HK-2 (cell line): ENCODE results near the gene MAP3K9.
"Not testable (repeated sequence)": the region's sequence is repeated elsewhere in the genome, so short reads cannot be mapped to it uniquely, and the experiment has no call there.

Experiments
- DNase-seq: peaks from one replicate; pipeline ENCODE4 v3.0.0-alpha.2; 2018; ENCODE audit not compliant: unreplicated experiment

The MAP3K9 gene

DNA sequence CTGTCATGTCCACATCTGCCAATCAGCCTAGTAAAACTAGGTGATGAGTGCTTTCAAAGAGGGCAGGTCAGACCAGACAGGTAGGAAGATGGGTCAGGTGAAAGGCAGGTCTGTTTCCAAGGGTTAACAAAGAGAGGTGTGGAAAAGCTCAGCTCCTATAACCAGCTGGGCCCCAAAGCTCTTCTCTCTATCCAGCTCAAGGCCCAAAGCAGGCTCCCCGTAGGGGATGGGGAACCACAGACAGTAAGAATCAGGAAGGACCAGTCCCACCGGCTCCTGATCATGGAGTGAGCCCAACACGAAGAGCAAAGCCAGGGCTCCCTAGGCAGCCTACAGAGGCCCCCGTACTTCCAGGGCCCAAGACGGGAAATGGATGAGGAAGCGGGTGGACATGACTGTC is 84.4 kb downstream of the MAP3K9 start:
- DNase-seq, result no peak

DNA sequence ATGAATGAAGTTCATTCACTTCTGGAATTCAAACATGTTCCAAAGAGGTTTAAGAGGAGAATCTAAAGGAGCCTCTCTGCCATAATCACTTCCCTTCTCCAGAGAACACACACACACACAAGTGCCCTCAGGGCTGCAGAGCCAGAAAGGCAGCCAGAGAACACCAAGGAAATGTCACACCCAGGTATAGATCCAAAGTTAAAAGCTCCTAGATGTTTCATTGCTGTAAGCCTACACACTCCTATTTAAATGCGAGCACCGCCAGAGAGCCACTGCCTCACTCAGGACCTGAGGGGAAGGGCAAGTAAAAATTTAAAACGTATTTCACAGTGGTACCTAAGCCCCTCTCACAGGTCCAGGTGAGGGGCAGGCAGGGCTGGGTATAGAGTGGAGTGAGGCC is 85.2 kb downstream of the MAP3K9 start:
- no peak for DNase-seq

DNA sequence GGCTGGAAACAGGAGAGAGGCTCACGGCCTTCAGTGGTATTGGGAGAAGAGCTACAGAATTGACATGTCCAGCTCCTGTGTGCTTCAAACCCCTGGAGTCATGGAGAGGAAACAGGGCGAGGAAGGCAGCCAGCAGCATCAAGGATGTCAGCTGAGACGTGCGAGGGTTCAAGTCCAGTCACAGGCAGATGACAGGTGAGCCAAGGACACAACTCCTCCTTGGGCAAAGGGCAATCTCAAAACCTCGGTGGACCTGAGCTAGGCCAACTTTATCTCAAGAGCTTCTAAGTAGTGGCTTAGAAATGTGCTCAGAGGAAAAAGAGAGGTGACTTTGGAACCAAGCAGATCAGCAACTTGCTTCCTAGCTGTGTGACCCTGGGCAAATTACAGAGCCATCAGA is 86.0 kb downstream of the MAP3K9 start:
- DNase-seq, result no peak

DNA sequence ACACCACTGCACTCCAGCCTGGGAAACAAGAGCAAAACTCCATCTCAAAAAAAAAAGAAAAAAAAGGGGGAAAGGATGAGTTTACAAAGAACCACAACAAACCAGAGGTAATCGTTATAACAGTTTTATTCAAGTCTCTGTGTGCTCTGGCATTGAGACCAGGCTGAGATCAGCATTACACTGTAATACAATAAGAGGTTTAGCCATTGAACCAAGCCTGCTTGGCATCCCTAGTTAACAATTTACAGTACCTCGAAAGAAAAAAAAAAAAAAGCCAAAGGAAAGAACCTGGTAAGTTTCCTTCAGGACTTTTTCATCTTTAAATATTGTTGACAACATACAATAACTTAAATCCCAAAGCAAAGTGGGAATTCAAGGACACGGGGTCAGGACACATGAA is 86.9 kb downstream of the MAP3K9 start:
- no peak for DNase-seq

DNA sequence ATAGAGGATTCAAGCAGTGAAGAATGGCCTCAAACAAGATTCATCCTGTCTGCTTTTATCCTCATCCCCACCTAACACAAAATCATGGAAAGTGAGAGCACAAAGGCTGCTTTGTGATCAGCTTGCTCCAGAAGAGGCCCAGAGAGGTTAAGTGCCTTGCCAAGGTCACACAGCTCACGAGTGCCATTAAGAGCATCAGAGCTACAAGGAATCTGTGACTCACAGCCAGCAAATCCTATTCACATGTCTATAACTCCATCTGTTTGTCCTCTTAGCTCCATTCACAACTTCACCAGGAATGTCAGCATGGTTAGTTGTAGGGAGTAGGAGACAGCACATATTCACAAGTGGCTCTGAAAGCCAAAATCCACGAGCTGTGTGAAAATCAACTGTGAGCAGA is 87.8 kb downstream of the MAP3K9 start:
- no peak for DNase-seq

DNA sequence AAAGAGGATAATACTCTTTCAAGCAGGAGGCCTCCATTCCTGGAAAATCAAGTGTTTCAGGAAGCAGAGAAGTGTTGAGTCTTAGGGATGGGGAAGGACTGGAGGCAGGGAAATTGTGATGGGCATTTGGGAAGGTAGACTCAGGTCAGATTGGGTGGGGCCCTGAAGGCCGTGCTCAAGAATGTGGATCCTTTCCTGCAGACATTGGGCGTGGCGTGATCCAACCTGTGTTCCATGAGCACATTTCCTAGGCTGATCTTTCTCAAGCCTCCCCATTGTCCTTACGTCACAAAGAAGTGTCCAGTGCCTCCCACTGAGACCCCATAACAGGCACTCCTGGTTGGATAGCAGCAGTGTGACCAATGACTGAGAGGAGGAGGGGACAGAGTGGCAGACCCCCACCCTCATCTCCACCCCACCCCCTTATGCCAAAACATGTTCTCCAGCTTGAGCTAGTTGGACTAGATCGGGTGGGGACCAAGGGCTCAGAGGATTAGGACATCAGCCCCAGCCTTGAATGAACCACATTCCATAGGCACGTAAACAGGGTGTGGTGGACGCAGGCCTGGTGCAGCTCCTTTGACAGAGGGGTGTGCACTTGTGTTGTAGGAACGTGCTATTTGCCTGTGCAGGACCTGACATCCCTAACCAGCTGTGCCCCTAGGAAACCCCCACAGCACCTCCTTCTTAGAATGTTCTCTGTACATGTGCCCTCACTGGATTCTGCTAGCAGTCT is 90.8 kb downstream of the MAP3K9 start:
- no peak for DNase-seq

DNA sequence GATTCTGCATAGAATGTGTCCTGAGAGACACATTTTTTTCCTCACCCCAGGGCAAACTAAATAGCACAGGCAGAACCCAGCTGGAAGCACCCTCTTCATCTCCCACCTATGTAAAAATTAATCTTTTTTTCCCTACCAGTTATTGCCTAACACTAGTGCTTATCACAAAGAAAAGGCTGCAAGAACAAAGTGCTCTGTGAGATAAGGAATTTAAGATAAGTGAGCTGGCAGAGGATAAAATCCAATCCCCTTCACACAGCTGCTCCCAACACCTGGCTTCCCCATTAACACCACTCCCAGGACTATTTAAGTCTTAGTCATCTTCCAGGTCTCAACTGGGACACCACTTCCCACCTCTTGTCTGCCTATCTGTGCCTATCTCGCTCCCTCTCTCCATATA is 92.4 kb downstream of the MAP3K9 start:
- no peak for DNase-seq

DNA sequence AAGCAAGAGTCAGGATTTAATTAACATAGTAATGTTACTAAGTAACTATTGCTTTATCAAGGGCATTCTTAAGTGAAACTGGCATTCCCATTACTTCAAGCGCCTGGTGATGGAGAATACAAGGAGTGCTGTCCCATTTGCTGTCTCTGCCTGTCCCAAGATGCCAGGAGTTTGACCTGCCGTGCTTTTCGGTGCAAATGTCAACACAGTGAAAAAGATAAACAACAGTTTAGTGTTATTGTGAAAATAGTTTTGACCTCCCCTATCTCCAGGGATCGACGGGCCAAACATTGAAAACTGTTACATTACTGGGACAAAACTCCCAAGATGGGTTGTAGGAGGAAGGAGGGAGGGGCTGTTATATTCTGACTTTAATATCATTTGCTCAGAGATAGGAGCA is 92.8 kb downstream of the MAP3K9 start:
- DNase-seq, result no peak

DNA sequence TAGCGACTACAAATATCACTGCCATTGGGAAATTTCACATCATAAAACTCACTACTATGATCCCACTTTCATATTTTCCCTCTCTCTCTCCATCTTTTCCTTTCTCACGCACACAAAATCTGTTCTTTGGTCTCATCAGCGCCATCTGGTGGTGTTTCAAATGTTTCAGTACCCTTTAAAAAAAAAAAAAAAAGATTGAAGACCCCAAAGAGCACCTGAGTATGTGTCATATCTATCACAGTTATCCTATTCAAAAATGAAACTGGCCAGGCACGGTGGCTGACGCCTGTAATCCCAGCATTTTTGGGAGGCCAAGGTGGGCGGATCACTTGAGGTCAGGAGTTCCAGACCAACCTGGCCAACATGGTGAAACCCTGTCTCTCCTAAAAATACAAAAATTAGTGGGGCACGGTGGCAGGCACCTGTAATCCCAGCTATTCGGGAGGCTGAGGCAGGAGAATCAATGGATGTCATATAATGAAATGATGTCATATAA is 95.2 kb downstream of the MAP3K9 start:
- DNase-seq, result peak; percentile 32

DNA sequence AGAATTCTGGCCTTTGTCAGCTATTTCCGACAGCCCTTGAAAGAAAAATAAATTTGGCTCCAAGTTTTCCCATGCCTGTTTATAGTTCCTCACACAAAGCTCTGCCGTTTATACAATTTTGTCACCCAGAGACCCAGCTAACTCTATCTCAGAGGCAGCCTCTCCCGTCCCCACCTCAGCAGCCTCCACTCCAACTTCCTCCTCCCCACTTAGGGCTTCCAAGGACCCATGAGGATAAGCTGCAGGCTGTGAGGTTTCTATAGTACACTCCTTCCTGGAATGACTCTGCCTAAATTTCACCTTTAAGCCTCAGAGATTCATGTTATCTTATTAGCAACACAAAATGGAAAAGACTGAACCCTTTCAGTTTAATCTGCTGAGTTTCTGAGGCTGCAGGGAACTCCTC is 95.8 kb downstream of the MAP3K9 start:
- no peak for DNase-seq

DNA sequence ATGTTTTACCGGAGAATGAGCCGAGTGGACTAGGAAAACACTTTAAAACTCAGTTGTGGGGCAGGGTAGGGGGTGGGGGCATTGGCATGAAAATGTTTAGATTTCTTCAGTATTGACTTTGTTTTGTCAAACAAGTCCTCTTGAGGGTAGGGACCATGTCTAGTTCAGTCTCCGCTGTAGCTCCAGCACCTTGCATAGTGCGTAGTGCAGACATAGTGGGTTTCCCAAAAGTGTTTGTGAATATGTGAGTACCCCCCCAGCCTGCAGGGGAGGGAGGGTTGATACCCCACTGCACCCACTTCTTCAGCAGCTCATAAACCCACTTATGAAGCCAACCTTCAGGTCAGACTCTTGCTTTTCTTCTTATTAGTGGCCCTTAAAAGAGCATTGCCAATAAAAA is 96.2 kb downstream of the MAP3K9 start:
- no peak for DNase-seq

DNA sequence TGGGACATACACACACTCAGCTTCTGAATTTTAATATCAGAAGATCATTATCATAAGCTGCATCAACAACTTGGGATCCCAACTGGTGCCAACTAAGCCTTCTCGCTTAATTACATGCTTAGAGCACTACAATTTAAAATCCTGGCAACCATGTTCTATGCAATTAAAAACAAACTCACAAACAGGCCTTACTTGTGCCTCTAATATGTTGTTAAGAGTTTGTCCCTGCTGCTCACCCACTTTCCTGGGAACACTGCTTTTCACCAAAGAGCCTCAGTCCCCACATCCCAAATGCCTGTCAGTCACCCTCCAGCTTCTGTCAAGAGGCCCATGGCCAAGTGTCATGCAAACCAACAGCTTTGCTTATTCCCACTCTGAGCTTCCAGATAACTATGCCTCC is 97.9 kb downstream of the MAP3K9 start:
- no peak for DNase-seq

DNA sequence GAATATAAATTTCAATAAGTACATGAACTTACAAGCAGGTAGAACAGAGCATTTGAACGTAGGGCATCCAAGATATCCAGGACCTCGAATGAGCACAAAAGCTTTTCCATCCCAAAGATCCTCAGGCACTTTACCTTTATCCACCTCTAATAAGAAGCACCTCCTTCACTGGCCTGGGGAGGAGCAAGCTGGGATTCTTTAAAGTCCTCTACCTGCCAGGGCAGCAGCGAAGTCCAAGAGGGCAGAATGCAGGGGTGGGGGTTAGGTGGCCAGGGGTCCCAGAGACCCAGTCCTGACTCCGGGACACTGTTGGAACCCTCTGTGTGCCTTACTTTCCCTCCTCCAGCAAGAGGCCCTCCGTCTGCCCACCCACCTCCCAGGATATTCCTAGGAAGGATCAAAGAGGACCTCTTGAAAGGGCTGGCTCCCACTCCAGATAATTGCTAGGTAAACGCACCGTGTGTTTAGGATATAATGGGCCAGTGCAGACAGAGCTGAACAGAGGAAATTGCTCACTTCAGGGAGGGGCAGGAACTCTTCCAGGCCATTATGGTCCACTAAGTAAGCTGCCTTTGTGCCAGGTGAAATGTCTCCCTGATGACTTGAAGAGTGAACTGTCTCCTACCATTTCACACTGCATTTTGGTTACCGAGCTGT is 99.5 kb downstream of the MAP3K9 start:
- no peak for DNase-seq

DNA sequence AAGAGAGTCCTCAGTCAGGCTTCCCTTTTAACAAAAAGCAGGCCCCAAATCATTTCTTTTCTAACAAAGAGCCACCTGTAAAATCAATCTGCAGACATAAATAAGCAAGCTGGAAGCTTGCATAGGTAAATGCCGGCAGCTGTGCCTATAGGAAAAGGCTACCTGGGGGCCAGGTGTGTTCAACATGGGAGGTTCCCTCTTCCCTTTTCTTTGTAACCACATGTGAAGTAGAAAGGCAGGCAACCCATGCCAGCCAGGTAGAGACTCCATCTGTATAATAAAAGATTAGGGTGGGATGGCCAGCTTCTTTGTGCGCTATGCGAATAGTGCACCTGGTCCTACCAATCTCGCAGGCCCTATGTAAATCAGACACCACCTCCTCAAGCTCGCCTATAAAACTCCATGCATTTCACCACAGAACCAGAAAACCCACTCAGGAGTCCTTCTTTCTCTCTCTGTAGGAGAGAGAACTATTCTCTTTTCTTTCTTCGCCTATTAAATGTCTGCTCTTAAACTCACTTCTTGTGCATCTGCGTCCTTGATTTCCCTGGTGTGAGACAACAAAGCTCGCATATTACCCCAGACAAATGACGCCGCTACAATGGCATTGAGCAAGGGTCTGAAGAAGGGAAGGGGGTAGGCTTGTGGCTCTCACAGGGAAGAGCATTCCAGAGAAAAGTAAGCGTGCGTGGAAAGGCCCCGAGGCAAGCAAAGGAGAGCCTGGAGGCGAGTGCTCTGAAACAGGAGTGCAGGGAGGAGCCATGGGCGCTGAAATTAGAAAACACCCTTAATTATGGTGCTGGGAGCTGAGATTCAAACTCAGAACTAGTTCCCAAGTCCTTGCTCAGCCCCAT is 100.4 kb downstream of the MAP3K9 start:
- DNase-seq, result no peak

DNA sequence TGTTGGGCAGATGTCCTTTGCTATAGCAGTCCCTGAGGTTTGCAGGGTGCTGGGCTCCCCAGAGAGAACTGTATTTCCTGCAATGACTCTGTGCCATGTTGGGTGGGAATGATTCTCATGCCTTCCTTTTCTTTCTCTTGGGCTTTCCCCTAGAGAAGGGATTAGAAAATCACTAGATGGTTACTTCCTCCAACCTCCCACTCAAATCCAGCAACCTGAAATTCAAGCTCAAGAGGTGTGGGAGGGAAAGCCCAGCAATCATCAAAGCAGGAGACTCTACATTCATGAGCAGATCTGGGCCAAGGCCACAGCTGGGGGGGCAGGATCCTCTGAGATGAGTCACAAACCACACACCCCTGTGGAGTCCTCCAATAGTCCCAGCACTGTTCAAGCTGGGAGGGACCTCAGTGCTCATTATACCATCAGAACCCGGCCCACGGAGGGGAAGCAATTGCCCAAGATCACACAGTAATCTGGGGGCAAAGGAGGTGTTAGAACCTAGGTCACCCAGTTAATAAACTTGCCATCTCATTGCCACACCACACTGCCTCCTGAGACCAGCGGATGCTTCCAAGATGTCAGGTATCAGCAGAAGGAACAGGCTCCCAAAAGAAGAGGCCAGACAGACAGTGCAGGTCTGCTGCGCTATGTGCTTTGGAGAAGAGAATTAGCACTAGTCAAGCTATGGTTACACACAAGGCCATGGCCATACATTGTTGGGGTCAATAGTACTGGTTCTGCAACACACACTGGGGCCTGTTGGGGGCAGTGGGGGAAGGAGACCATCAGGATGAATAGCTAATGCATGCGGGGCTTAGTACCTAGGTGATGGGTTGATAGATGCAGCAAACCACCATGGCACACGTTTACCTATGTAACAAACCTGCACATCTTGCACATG is 101.9 kb downstream of the MAP3K9 start:
- peak; percentile 71 for DNase-seq

DNA sequence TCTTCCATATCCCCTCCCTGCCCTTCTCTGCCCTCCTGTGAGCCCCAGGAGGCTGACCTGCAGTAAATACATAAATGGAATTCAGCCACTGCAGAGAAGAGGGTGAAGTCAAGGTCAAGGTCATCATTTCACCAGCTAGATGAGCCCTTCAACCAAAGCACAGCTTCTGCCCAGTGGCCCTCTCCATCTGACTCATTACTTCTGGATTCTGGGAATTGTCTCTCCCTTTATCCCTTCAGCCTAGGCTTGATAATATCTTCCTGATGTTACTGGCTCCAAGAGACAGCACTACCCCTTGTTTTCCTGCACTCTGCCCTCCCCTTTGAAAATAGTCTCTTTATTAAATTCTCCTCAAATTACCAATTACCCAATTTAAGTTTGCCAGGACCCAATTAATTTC is 103.1 kb downstream of the MAP3K9 start:
- no peak for DNase-seq

DNA sequence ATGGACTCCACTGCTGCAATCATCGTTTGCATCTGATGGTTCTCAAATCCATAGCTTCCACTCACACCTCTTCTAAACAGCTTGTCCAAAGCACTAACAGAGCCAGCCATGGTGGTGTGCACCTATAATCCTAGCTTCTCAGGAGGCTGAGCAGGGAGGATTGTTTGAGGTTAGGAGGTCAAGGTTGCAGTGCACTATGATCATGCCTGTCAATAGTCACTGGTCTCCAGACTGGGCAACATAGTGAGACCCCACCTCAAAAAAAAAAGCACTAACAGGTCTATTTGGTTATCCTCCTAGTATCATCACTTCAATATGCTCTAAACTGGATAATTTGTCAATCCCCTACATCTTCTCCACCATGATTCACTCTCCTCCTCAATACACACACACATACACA is 104.4 kb downstream of the MAP3K9 start:
- no peak for DNase-seq

DNA sequence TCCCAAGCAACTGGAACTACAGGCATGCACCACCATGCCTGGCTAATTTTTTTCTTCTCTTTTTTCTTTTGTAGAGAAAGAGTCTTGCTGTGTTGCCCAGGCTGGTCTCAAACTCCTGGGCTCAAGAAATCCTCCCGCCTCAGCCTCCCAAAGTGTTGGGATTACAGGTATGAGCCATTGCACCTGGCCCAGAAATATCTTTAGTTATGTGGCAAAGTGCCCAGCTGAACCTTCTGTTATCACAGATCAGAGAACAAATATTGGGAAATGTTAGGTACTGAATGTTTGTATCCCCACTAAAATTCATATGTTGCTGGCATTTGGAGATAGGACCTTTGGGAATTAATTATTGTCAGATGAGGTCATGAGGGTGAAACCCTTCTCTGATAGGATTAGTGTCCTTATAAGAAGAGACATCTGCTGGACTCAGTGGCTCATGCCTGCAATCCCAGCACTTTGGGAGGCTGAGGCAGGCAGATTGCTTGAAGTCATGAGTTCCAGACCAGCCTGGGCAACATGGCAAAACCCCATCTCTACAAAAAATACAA is 105.6 kb downstream of the MAP3K9 start:
- not testable (repeated sequence) for DNase-seq

DNA sequence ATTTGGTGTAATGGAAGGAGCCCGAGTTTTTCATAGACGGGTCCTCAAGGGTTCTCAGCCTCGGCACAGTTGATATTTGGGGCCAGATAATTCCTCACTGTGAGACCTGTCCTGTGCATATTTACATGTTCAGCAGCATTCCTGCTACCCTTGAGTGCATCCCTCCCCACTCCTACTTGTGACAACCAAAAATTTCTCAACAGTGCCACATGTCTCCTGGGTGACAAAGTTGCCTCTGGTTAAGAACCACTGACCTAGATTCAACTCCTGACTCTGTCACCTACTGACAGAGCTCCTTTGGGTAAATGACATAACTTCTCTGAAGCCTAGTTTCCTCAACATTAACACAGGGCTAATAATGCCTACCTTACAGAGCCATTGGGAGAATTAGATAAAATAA is 107.2 kb downstream of the MAP3K9 start:
- no peak for DNase-seq

DNA sequence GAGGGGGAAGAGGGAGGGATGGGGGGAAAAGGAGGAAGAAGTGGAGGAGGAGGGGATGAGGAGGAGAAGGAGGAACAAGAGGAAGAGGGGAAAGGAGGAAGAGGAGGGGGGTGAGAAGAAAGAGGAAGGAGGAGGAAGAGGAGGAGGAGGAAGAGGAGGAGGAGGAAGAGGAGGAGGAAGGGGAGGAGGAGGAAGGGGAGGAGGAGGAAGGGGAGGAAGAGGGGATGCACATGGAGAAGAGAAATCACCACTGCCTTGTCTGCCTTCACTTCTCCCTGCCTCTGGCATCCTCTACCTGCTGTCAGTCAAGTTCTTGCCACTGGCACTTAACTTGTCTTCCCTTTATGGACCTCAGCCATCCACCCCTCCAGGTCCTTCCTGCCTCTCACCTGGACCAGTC is 107.7 kb downstream of the MAP3K9 start:
- DNase-seq, result no peak

DNA sequence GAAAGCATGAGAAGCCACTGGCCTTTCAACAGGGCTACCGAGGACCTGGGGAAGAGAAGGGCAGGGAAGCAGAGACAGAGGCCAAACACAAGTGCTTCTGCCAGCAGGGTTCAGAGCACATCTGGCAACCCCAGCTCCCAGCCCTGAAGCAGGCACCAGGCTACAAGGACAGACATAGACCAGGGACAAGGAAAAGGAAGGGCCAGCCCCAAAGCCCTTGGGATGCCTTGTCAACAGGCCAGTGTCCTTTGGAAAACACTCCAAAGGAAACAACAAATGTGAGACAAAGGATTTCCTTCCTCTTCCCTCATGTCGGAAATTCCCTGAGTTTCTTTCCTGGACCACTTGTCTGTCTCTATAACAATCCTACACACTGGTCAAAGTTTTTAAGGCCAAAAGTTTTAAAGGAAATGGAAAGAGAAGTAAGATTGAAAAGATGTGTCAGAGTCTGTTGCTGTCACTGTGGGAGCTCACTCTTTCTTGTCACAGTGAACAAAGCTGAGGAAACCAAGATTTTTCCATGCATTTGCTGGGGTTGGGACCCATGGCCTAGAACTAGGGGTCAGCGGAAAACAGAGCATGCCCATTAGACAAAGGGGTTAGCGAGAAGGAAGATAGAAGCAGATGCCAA is 108.2 kb downstream of the MAP3K9 start:
- DNase-seq, result no peak
